ENCODE results near the gene DCST2. TPM values are rescaled to one million over a fixed set of nuclear protein-coding genes. Genes with fewer than 3 reads are reported as not detected.

Gene DCST2
- total and polyA plus RNA-seq, 9 of the 15 experiments (the other 6 are each of a cell fraction or from before 2014, with no cell fraction given): 0.09 to 0.49 (median 0.11) TPM; not detected in 3

GRCh38 chr1:154987326-154987725 is 46.3 kb downstream of the DCST2 start:
- H3K27me3 ChIP-seq (ENCODE audit: control insufficient read depth in 2 of 2, insufficient read depth in 2 of 2, low read length in 2 of 2): no peaks in the 10 kb centered on the region
- ChIA-PET POLR2A (interaction anchor here (0.6 to 1.1 kb wide), 3 partner anchors 10 to 97 kb away, joined by 3 to 4 read pairs (median 3); partner anchors contain the start of gene CKS1B), CTCF (ENCODE audit: low intra/inter-chr PET ratio) (no interaction called here)
- no peak overlapping the region for H3K4me3 ChIP-seq
- TF ChIP-seq ZNF121 (CRISPR knock-in tag; conservative IDR thresholded peaks at IDR 0.05) (0 out of 2 replicates have a peak, but pooled peaks have one; percentile 22), RERE (CRISPR knock-in tag; IDR thresholded peaks at IDR 0.05; ENCODE audit: borderline replicate concordance) (no peak), ZSCAN32 (CRISPR knock-in tag; IDR thresholded peaks at IDR 0.05) (0 out of 2 replicates have a peak, but pooled peaks have one; percentile 12), ZFP36 (IDR thresholded peaks at IDR 0.05; ENCODE audit: low read depth, low read length, partially characterized antibody) (no peak), ATF4 (CRISPR knock-in tag; IDR thresholded peaks at IDR 0.05) (0 out of 2 replicates have a peak, but pooled peaks have one; percentile 20), ZKSCAN8 (CRISPR knock-in tag; IDR thresholded peaks at IDR 0.05) (peak; percentile 88), CEBPB (tag; IDR thresholded peaks at IDR 0.05) (peak; percentile 72), KDM1A (IDR thresholded peaks at IDR 0.05) (no peak), CEBPG (CRISPR knock-in tag; IDR thresholded peaks at IDR 0.05) (no peak), CEBPG (tag; conservative IDR thresholded peaks at IDR 0.05 in 1 of 2, IDR thresholded peaks at IDR 0.05 in 1 of 2) (peak; percentile 72 to 74; a peak in 3 of 4 replicates), ATF3 (IDR thresholded peaks at IDR 0.05) (peak; percentile 71), ATF3 (CRISPR knock-in tag; conservative IDR thresholded peaks at IDR 0.05) (no peak)
- DNase-seq (ENCODE audit: extremely low read depth in 1 of 4, low spot score in 3 of 4) (no peak), ATAC-seq (no peak), FAIRE-seq (no peak)
- H2AFZ ChIP-seq (ENCODE audit: low read depth, low read length): no peak overlapping the region
- no peaks in the 10 kb centered on the region for H3K9me3 ChIP-seq (replicated peaks; ENCODE audit: control insufficient read depth, insufficient read depth, low read depth, low read length)
- H3K4me1 ChIP-seq (replicated peaks in 1 of 2; ENCODE audit: control insufficient read depth in 2 of 2, insufficient read depth in 2 of 2, low read length in 2 of 2): peaks cover under 1 to 30% of the 10 kb centered on the region in 2 experiments; a peak in 3 of 5 replicates
- H3K79me2 ChIP-seq (ENCODE audit: control insufficient read depth, insufficient read depth, low read length): peaks cover 67% of the 10 kb centered on the region
- H3K36me3 ChIP-seq (ENCODE audit: control insufficient read depth, insufficient read depth, low read length): peaks cover 50% of the 10 kb centered on the region
- no peaks in the 10 kb centered on the region for H3K9me1 ChIP-seq (ENCODE audit: control insufficient read depth, insufficient read depth, low read length)
- H3K9ac ChIP-seq (ENCODE audit: insufficient read depth in 1 of 2, low read depth in 2 of 2, low read length in 2 of 2): no peak overlapping the region
- in situ Hi-C loops (cut with MboI): no loop called here
- WGBS (ENCODE audit: insufficient coverage, low coverage, missing lambda C conversion rate): 82% methylated on average over 6 of the region's 6 CpGs
- no peaks in the 10 kb centered on the region; the same call in 1 of the 2 replicates for H4K20me1 ChIP-seq (replicated peaks; ENCODE audit: control insufficient read depth, insufficient read depth, low read length)
- no peak overlapping the region for H3K27ac ChIP-seq (ENCODE audit: extremely low read depth, low read depth, low read length)
- no peak overlapping the region for H3K4me2 ChIP-seq (ENCODE audit: insufficient read depth, low read length)
- intact Hi-C loops (cut with micrococcal nuclease): no loop called here
- no TSS peak for BruUV-seq (replicated peaks)

All from K562 (cell line).